H1 (cell line): ENCODE results near the gene ZNF358. TPM values are rescaled to one million over a fixed set of nuclear protein-coding genes. Genes with fewer than 3 reads are reported as not detected.

Source experiments
- CHD7 ChIP-seq: fragments of 300-600 bp; sonication (generic); IDR thresholded peaks from 2 replicates; pipeline ENCODE4 v1.7.1; 2012; ENCODE audit warnings: low read length, moderate library complexity, mild to moderate bottlenecking, inconsistent platforms; ENCODE audit not compliant: insufficient replicate concordance
- POU5F1 ChIP-seq: IDR thresholded peaks from 2 replicates; pipeline ENCODE4 v1.6.1; 2011; ENCODE audit warnings: low read depth, mild to moderate bottlenecking, low read length, moderate library complexity
- ZNF274 ChIP-seq: IDR thresholded peaks from 2 replicates; pipeline ENCODE4 v1.7.0; 2012; ENCODE audit warnings: low read length, borderline replicate concordance; ENCODE audit errors: extremely low read depth
- polyA plus RNA-seq, 7 experiments: library from polyadenylated mRNA; depleted of rRNA in 3 of 7; stranded (reverse) in 5 of 7; unstranded in 2 of 7; fragments of >200 nt in 5 of 7; fragments of 200-250 nt in 2 of 7; gene quantifications; 1 replicate in 5 of 7; 2 replicates in 1 of 7; 4 replicates in 1 of 7; pipeline versions ENCODE4 v1.2.1 to v1.2.3, GENCODE V29; 2011 to 2013; ENCODE audit warnings: missing spikeins in 2 of 7, mixed read lengths in 2 of 7
- total RNA-seq: library from RNA; stranded (reverse); fragmentation: NEBNext Ultra II Directional; extraction: Animal tissue kit (Norgen Biotek cat#: 25700); gene quantifications from 2 replicates; pipeline ENCODE4 v1.2.1, GENCODE V29; 2021

ZNF358 gene
- total and polyA plus RNA-seq, 2 of the 8 experiments (the other 6 are each of a cell fraction or from before 2014, with no cell fraction given) = 40.0 to 60.3 TPM

GRCh38 chr19:7468840-7469239, 47.1 kb upstream of the ZNF358 start (continued):
- no peak for TF ChIP-seq CHD7
- no peak for TF ChIP-seq ZNF274
- TF ChIP-seq POU5F1 = no peak
- TF ChIP-seq, all 59 proteins: peak for 0
